SJCRH30 (cell line): Measurements from ENCODE around the gene CFAP73. TPM values are rescaled to one million over a fixed set of nuclear protein-coding genes. Genes with fewer than 3 reads are reported as not detected.

ENCODE experiments used
- total RNA-seq: library from RNA; depleted of rRNA; stranded (reverse); fragments of >200 nt; shearing (Covaris generic); gene quantifications from 2 replicates; pipeline ENCODE4 v1.2.3, GENCODE V29; 2014; rRNA removed

CFAP73 gene
- total RNA-seq, 1 experiment from 2014 or later = not detected

Other genes starting within 250 kb of the CFAP73 start
- gene OAS1, start 242.8 kb upstream of the CFAP73 start, total RNA-seq = not detected in 2 replicates
- gene OAS3, start 211.2 kb upstream of the CFAP73 start, total RNA-seq = 0.45 and 0.76 TPM in 2 replicates
- gene OAS2, start 171.2 kb upstream of the CFAP73 start, total RNA-seq = not detected in 2 replicates
- gene DTX1, start 93.0 kb upstream of the CFAP73 start, total RNA-seq = not detected in 2 replicates
- gene RASAL1, start 14.0 kb upstream of the CFAP73 start, total RNA-seq = not detected in 2 replicates
- 43.7 and 47.6 TPM in 2 replicates for gene DDX54, start 35.8 kb downstream of the CFAP73 start, total RNA-seq
- gene RITA1, start 36.0 kb downstream of the CFAP73 start, total RNA-seq = 20.2 and 22.0 TPM in 2 replicates
- gene TPCN1, start 71.7 kb downstream of the CFAP73 start, total RNA-seq = 14.3 and 18.4 TPM in 2 replicates
- 8.1 and 9.6 TPM in 2 replicates for gene SLC8B1, start 185.4 kb downstream of the CFAP73 start, total RNA-seq
- gene PLBD2, start 208.9 kb downstream of the CFAP73 start, total RNA-seq = 2.9 and 4.1 TPM in 2 replicates